Sigmoid colon (tissue), 4 donors: ENCODE results near the gene SEMA7A.

Experiments
- CTCF ChIP-seq, 4 experiments: fragments of 450-650 bp in 3 of 4; fragments of 200-600 bp in 1 of 4; IDR thresholded peaks; one replicate each; pipeline ENCODE4 v1.5.1; 2016 to 2019; ENCODE audit warnings: antibody characterized with exemption in 4 of 4, mild to moderate bottlenecking in 3 of 4, moderate library complexity in 2 of 4
- EP300 ChIP-seq, 4 donors: sonication (generic); formaldehyde crosslinking; IDR thresholded peaks; one replicate each; pipeline ENCODE4 v1.6.1; 2017; ENCODE audit warnings: antibody characterized with exemption in 4 of 4
- POLR2A ChIP-seq, 2 donors: fragments of 450-650 bp; IDR thresholded peaks; one replicate each; pipeline ENCODE4 v1.6.1; 2016; ENCODE audit warnings: antibody characterized with exemption in 2 of 2, mild to moderate bottlenecking in 2 of 2, moderate library complexity in 2 of 2

GRCh38 chr15:74402337-74402841 lies 31.4 kb downstream of the SEMA7A start:
- no peak for TF ChIP-seq CTCF (IDR thresholded peaks at IDR 0.05)
- TF ChIP-seq POLR2A (IDR thresholded peaks at IDR 0.05) = no peak
- no peak for TF ChIP-seq EP300 (IDR thresholded peaks at IDR 0.05)
